ENCODE data around the gene FAM171A2.

DNA sequence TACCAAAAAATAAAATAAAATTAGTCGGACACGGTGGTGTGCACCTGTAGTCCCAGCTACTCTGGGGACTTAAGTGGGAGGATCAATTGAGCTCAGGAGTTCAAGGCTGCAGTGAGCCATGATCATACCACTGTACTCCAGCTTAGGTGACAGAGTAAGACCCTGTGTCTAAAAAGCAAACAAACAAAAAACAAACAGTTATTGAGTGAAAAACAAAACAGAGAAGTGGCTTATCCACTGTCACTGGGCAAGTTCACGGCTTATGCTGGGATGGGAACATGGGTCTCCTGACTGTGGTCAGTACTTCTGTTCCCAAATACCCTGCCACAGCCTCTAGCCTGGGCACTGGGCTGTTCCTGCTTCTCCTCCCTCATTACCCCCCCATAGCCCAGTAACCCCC, 28.1 kb downstream of the FAM171A2 start:
- TF ChIP-seq, protein P1, sequence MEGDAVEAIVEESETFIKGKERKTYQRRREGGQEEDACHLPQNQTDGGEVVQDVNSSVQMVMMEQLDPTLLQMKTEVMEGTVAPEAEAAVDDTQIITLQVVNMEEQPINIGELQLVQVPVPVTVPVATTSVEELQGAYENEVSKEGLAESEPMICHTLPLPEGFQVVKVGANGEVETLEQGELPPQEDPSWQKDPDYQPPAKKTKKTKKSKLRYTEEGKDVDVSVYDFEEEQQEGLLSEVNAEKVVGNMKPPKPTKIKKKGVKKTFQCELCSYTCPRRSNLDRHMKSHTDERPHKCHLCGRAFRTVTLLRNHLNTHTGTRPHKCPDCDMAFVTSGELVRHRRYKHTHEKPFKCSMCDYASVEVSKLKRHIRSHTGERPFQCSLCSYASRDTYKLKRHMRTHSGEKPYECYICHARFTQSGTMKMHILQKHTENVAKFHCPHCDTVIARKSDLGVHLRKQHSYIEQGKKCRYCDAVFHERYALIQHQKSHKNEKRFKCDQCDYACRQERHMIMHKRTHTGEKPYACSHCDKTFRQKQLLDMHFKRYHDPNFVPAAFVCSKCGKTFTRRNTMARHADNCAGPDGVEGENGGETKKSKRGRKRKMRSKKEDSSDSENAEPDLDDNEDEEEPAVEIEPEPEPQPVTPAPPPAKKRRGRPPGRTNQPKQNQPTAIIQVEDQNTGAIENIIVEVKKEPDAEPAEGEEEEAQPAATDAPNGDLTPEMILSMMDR (conservative IDR thresholded peaks at IDR 0.05; ENCODE audit: low read depth, low read length), result no peak
- TF ChIP-seq NFE2L2 (IDR thresholded peaks at IDR 0.05; ENCODE audit: low read depth, low read length), result no peak
- TF ChIP-seq MAFK (IDR thresholded peaks at IDR 0.05; ENCODE audit: low read depth, low read length), result no peak
- no peak for TF ChIP-seq MXI1 (IDR thresholded peaks at IDR 0.05; ENCODE audit: borderline replicate concordance, low read depth, low read length)
- no peak for TF ChIP-seq POLR2A (IDR thresholded peaks at IDR 0.05; ENCODE audit: low read depth, low read length)
- TF ChIP-seq RCOR1 (IDR thresholded peaks at IDR 0.05; ENCODE audit: insufficient replicate concordance, low read length), result no peak
- TF ChIP-seq RFX5 (IDR thresholded peaks at IDR 0.05; ENCODE audit: low read depth, low read length), result no peak
- TF ChIP-seq CEBPB (IDR thresholded peaks at IDR 0.05; ENCODE audit: low read depth, low read length), result no peak
- TF ChIP-seq, protein P2, sequence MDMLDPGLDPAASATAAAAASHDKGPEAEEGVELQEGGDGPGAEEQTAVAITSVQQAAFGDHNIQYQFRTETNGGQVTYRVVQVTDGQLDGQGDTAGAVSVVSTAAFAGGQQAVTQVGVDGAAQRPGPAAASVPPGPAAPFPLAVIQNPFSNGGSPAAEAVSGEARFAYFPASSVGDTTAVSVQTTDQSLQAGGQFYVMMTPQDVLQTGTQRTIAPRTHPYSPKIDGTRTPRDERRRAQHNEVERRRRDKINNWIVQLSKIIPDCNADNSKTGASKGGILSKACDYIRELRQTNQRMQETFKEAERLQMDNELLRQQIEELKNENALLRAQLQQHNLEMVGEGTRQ (IDR thresholded peaks at IDR 0.05; ENCODE audit: low read depth, low read length), result no peak
- no peak for TF ChIP-seq FOS (IDR thresholded peaks at IDR 0.05; ENCODE audit: low read depth, low read length)
- TF ChIP-seq RAD21 (IDR thresholded peaks at IDR 0.05; ENCODE audit: low read length), result no peak
- TF ChIP-seq CHD1 (IDR thresholded peaks at IDR 0.05; ENCODE audit: low read depth, low read length), result no peak
- TF ChIP-seq, protein P3, sequence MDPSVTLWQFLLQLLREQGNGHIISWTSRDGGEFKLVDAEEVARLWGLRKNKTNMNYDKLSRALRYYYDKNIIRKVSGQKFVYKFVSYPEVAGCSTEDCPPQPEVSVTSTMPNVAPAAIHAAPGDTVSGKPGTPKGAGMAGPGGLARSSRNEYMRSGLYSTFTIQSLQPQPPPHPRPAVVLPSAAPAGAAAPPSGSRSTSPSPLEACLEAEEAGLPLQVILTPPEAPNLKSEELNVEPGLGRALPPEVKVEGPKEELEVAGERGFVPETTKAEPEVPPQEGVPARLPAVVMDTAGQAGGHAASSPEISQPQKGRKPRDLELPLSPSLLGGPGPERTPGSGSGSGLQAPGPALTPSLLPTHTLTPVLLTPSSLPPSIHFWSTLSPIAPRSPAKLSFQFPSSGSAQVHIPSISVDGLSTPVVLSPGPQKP (IDR thresholded peaks at IDR 0.05; ENCODE audit: borderline replicate concordance, low read depth, low read length), result no peak
- no peak for TF ChIP-seq MAZ (IDR thresholded peaks at IDR 0.05; ENCODE audit: borderline replicate concordance, low read depth, low read length)

All from IMR-90 (cell line).